ENCODE results near the gene EIF4G3. TPM values are rescaled to one million over a fixed set of nuclear protein-coding genes. Genes with fewer than 3 reads are reported as not detected.
"Not testable (repeated sequence)": the region's sequence is repeated elsewhere in the genome, so short reads cannot be mapped to it uniquely, and the experiment has no call there.

EIF4G3 gene
- total RNA-seq, 1 experiment from 2014 or later, result 39.9 TPM

GRCh38 chr1:21027805-21028204 is 148.9 kb downstream of the EIF4G3 start:
- DNase-seq, result no peak
- H3K4me3 Mint-ChIP-seq (ENCODE audit: low read depth, unreplicated experiment), result no peak overlapping the region

GRCh38 chr1:21024918-21025317 is 151.8 kb downstream of the EIF4G3 start:
- no peak overlapping the region for H3K27ac Mint-ChIP-seq (ENCODE audit: unreplicated experiment)
- intact Hi-C loops (cut with micrococcal nuclease; ENCODE audit: unreplicated experiment), result no loop called here
- TF ChIP-seq CTCF (IDR thresholded peaks at IDR 0.05; ENCODE audit: unreplicated experiment), result no peak
- DNase-seq, result no peak
- H3K4me3 Mint-ChIP-seq (ENCODE audit: low read depth, unreplicated experiment), result no peak overlapping the region
- no peaks in the 10 kb centered on the region for H3K27me3 Mint-ChIP-seq (ENCODE audit: unreplicated experiment)
- no peaks in the 10 kb centered on the region for H3K9me3 Mint-ChIP-seq (ENCODE audit: low read depth, unreplicated experiment)
- BruUV-seq (replicated peaks), result no TSS peak
- CTCF ChIA-PET, result interaction anchor here (0.6 kb wide), 1 partner anchor 119 kb away, joined by 3 read pairs; no protein-coding TSS in a partner anchor
- peaks cover 18% of the 10 kb centered on the region for H3K4me1 Mint-ChIP-seq (ENCODE audit: low read depth, unreplicated experiment)
- peaks cover 5% of the 10 kb centered on the region for H3K36me3 Mint-ChIP-seq (ENCODE audit: insufficient read depth, unreplicated experiment)

More at GRCh38 chr1:21027805-21028204, 148.9 kb downstream of the EIF4G3 start:
- no peaks in the 10 kb centered on the region for H3K27me3 Mint-ChIP-seq (ENCODE audit: unreplicated experiment)
- no peak overlapping the region for H3K27ac Mint-ChIP-seq (ENCODE audit: unreplicated experiment)
- no peaks in the 10 kb centered on the region for H3K9me3 Mint-ChIP-seq (ENCODE audit: low read depth, unreplicated experiment)
- BruUV-seq (replicated peaks), result no TSS peak
- intact Hi-C loops (cut with micrococcal nuclease; ENCODE audit: unreplicated experiment), result no loop called here
- CTCF ChIA-PET, result no interaction called here
- no peak for TF ChIP-seq CTCF (IDR thresholded peaks at IDR 0.05; ENCODE audit: unreplicated experiment)
- H3K36me3 Mint-ChIP-seq (ENCODE audit: insufficient read depth, unreplicated experiment), result no peaks in the 10 kb centered on the region
- peaks cover 20% of the 10 kb centered on the region for H3K4me1 Mint-ChIP-seq (ENCODE audit: low read depth, unreplicated experiment)

- H3K27me3 Mint-ChIP-seq (ENCODE audit: unreplicated experiment); CTCF ChIA-PET; intact Hi-C loops (cut with micrococcal nuclease; ENCODE audit: unreplicated experiment); H3K36me3 Mint-ChIP-seq (ENCODE audit: insufficient read depth, unreplicated experiment); BruUV-seq (replicated peaks); DNase-seq; H3K27ac Mint-ChIP-seq (ENCODE audit: unreplicated experiment); H3K4me3 Mint-ChIP-seq (ENCODE audit: low read depth, unreplicated experiment); H3K9me3 Mint-ChIP-seq (ENCODE audit: low read depth, unreplicated experiment): not testable (repeated sequence)
- peaks cover 18% of the 10 kb centered on the region for H3K4me1 Mint-ChIP-seq (ENCODE audit: low read depth, unreplicated experiment)
These were observed 152.4 kb downstream of the EIF4G3 start for GRCh38 chr1:21024136-21024896.

- no peaks in the 10 kb centered on the region for H3K27me3 Mint-ChIP-seq (ENCODE audit: unreplicated experiment)
- peaks cover 9% of the 10 kb centered on the region for H3K4me1 Mint-ChIP-seq (ENCODE audit: low read depth, unreplicated experiment)
- intact Hi-C loops (cut with micrococcal nuclease; ENCODE audit: unreplicated experiment), result no loop called here
- H3K27ac Mint-ChIP-seq (ENCODE audit: unreplicated experiment), result peak overlapping the region; percentile 98
- TSS peak; percentile 55 for BruUV-seq (replicated peaks)
- H3K9me3 Mint-ChIP-seq (ENCODE audit: low read depth, unreplicated experiment), result no peaks in the 10 kb centered on the region
- CTCF ChIA-PET, result interaction anchor here (0.7 kb wide), 1 partner anchor 25 kb away, joined by 6 read pairs; no protein-coding TSS in a partner anchor
- H3K4me3 Mint-ChIP-seq (ENCODE audit: low read depth, unreplicated experiment), result peak overlapping the region; percentile 58
- DNase-seq, result peak; percentile 51
- H3K36me3 Mint-ChIP-seq (ENCODE audit: insufficient read depth, unreplicated experiment), result peaks cover 5% of the 10 kb centered on the region
- no peak for TF ChIP-seq CTCF (IDR thresholded peaks at IDR 0.05; ENCODE audit: unreplicated experiment)
These were observed 154.2 kb downstream of the EIF4G3 start for GRCh38 chr1:21022279-21023040.
